ENCODE measurements around the gene DCBLD2.

DCBLD2 gene

DNA sequence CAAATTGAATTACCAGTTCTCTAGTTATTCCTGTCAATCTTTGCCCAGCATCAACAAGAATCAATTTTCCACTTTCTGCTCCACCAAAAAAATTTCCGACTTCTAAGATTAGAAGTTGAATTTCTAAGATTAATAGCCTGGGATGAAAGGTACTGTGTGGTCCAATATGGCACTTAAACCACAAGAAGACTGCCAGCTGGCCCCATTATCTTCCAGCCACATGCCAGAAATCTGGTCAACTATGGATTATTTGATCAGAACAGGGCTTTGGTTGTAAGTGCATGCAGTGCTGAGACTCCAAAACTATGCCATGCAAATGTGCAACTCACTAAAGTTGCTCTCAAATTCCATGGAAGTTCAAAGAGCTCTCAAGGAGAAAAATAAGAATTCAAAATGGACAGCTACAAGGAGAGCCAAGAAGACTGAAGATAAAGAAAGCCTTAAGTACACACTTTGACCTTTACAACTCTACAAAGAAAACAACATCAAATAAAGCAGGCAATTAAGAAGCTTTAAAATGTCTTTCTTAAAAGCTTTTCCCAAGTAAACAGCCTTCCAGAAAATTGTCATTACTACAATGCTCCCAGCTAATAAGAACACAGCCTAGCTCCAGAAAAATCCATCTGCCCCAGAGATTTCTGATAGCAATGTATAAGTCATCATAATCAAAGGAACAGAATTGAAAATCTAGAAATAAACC is 74.1 kb downstream of the DCBLD2 start:
- DNase-seq = no peak

DNA sequence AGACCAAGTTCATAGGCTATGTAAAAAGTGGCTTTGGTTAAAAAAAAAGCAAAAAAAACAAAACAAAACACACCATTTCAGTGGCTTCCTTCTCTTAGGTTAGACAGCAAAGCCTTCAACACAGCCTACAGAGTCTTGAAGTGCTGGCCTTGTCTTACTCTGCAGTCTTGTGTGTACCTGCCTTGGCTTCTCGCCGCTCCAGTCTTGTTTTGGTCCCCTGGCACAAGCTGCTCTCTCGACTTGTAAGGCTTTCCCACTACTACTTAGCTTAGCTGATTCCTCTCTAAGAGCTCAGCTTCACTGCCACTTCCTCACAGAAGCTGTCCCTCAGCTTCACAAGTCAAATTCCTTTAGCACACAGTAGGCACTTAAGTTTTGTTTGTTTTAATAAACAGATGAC is 75.4 kb downstream of the DCBLD2 start:
- DNase-seq = no peak

DNA sequence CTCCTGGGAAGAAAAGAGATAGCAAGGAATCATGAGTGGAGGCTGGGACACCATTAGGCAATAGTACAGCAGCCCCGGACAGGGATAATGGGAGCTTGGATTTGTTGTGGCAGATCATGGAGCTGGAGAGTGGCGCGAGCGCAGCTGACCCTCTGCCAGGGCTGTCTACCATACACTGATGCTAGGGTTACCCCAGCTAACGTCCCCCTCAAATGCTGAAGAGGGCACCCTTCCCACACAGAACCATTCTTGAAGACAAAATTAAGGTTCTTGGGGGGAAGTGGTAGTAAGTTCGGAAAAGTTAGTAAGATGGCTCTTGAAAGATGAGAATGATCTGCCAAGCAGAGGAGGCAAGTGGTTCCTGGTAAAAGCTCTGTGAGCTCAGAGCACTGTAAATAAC is 77.2 kb downstream of the DCBLD2 start:
- DNase-seq = no peak

DNA sequence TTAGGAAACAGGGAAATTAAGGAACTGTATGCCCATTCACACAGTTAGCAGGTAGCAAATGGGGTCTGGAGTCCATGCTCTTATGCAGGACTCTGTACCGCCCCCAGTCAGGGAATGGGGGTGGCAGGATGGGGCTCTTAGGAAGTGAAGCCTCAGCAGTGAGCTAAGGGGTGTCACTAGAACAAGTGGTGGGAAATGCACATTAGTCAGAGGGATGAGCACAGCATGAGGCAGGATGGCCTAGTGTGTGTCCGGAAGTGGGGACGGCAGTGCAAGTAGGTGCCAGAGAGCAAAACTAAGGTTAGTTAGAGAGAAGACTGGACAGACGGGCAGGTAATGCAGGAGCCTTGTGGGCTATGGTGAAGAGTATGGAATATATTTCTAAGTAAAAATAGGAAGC is 77.7 kb downstream of the DCBLD2 start:
- no peak for DNase-seq

DNA sequence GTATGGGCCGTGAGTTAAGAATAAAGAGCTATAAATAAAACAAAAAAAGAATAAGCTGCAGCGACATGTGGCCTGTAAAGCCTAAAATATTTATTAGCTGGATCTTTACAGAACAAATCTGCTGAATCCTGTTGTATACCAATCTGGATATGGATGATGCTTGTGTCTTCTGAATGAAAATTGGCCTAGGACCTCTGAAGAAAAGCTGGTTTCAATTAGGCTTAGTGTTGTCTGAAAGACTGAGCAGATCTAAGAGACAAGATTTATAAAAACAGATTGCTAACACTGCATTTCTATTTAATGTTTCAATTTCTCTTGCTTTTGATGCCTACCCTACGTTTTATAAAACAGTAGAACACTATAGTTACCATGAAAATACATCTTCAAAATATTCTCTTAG is 80.4 kb downstream of the DCBLD2 start:
- DNase-seq = no peak

DNA sequence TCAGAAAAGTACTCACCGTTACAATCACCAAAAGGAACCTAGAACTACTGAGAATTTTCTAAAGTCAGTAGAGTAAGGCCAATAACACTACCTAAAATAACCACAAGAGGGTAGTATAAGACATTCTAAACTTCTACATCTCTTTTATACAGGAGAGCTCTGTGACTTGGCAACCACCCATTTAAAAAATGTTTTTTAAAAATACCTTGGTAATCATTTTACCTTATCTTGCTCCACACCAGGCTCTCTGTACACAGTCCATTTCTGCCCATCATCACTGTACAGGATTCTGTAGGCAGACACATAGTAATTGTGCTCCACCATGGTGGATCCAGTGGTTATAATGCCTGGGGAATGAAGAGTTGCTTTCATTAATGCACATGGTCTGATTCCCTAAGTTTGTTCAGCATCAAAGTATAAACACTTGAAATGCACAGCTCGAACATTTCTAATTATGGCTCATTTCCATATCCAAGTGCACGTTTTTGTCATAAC is 83.9 kb downstream of the DCBLD2 start:
- DNase-seq = no peak

DNA sequence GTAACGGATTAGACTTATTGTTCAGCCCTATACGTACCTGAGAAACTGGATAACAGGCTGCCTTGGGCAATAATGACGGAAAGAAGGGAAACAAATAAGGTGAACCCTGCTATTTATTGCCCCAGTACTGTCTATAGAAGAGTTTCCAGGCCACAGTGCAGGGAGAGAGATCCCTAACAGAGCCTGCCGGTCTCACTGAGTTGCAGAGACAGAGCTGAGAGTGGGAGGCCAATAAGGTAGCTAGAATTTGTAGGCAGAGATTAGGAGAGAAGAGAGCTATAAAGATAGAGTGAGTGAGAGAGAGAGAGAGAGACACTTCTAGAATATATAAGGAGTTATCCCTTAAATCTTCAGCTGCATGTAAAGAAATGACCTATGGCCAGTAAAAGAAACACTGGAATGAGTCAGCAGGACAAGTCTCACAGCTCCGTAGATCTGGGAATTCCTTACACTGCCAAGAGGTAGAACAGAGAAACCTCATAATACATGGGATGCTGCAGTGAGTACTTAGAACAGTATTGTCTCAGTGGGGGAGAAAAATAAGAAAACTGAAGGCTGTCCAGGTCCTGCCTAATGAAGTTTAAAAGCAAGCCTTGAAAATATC is 86.6 kb downstream of the DCBLD2 start:
- DNase-seq = no peak

DNA sequence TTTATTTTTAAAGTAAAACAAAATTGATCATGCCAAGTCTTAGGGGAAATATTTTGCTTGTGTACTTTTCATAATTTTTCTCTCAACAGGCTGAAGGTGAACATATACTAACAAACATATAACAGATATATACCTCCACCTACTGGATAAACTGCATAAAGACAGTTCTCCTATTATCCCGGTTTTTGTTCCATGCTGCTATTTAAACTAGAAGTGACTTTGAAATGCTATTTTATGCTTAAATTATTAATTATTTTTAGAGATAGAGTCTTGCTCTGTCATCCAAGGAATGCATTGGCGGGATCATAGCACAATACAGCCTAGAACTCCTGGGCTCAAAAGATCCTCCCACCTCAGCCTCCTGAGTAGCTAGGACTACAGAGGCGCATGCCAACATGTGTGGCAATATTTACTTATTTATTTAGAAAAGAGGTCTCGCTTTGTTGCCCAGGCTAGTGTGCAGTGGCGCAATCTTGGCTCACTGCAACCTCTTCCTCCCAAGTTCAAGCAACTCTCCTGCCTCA is 88.6 kb downstream of the DCBLD2 start:
- no peak for DNase-seq

DNA sequence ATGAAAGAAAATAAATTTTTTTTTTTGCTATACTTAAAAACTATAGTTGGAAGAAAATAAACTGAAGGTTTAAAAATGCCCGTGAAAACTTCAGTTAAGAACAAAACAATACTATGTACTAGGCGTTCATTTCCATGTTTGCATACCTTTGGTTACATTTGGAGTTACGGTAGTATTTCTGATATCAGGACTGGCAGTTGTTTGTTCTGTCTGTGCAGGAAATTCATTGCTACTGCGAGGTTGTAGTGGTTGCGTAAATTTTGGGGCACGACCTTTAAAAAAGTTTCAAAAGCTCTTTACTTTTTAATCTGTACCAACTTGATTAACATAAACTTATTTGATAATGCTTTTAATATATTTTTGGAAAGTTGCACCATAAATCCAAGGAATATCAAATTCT is 90.4 kb downstream of the DCBLD2 start:
- DNase-seq = no peak

DNA sequence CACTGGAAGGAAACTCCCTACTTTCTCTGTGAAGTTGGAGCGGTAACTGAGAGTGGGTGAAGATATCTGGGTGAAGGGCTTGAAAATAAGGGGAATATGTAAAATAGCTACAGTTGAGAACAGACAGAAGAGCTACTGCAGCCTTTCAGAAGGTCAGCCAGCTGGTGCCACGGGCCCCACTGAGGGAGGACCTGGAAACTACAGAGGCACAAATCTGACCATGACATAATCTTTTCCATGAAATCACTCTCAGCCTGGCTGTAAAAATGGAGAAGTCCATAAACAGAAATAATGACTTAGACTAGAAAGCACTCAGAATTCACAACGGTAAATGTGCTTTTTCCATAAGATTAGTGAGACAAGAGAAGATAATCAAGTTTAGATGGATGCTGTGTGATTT is 91.9 kb downstream of the DCBLD2 start:
- no peak for DNase-seq

DNA sequence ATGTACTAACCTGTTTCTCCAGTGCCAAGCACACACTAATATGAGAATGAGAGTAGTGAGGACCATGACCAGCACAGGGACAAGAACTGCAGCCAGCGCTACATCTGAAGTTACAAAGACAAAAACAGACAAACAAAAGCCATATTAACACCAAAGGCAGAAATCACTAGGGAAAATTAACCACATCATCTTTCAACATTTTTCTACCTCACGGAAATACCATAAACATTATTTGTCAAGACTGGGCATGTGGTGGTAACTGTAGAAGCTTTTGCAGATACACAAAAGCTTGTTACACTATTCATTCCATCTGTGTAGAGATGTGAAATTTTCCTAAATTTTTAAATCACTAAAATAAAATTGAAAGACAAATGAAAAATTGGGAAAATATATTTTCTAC is 93.4 kb downstream of the DCBLD2 start:
- DNase-seq = no peak

DNA sequence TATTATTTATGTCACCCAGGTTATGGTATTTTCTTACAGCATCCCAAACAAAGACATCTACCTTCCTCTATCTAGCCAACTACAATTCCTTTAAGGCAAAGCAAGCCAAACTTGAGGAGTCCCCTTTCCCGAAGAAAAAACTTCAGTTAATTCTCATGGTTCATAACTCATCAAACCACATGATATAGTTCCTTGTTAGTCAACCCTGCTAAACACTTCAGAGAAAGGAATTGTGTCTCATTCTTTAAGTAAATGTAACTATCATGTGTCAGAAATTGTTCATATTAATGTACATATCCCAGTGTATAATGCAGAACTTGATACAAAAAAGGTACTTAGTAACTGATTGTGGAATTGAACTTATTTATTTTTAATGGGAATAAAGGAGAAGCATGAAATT is 93.9 kb downstream of the DCBLD2 start:
- no peak for DNase-seq

DNA sequence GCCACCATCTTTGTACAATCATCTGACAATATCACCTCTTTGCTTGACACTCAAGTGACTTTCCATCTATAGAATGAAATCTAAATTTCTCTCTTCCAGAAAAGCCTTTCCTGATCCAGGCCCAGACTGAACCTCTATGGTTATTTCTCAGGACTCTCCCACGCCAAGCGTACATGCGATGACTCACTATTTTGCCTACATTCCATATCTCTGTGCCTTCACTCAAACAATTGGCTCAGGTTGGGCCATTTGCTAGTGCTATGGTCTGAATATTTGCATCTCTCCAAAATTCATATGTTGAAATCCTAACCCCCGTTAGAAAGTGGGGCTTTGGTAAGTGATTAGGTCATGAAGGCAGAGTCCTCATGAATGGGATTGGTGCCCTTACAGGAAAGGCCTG is 94.5 kb downstream of the DCBLD2 start:
- DNase-seq = no peak

DNA sequence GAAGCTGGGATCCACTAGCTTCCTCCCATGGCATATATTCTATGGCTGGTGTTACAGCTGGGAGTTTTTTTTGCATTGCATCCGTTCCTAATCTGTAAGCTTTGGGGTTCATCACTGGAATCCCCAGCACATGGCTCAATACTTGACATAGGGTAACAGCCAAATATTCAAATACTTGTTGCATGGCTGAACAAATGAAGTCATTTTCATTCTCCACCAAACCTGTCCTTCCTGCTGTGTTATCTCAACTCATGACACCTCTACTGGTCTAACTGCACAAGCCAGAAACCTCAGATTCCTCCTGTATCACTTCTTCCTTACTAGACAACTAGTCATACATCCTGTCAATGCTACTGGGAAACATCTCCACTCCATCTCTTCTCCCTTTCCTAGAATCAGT is 95.0 kb downstream of the DCBLD2 start:
- DNase-seq = no peak

DNA sequence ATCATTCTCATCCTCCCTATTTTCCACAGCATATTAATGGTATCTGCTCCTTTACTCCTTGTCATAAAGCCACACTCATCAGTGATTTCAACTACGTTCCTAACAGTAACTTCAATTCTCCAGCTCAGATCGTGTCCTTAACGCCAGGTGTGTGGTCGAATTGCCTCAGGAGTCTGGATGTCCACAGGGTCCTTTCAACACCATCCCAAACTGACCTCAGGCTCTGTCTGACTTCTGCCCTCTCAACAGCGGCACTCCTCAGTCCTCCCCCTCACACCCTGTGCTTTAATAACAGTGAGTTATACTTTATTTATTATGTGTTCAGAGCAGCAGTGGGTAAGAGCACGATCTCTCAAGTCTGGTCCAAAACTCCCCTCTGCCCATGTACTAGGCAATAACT is 95.9 kb downstream of the DCBLD2 start:
- no peak for DNase-seq

DNA sequence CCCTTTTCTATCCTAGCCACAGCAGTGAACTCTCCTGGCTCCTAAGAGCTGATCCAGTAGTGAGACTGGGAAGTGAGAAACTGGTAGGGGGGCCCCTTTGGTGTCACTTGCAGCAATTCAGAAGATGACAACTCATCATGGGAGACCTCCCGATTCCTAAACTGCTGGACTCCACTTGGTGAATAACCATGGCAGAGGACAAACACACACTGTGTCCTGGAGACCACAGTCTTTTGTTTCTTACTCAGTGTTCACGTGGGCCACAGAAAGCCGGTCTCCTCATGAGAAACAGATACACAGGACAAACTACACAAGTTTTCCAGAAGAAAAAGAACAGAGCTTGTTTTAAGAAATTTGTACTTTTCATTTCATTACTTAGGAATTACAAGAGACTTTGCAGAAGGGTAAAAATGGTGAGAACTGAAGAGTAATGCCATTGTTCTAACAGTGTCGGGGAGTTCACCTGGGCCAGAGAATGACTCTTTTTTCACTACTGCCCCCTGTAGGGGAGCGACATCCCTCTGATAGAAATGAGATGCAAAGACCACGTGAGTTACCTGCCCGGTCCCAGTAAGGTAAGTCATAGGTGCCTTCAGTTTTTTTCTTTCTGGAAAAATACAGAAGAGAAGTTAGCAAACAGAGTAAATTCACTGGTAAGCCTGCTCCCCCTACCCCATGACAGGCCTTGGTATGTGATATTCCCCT is 100.3 kb downstream of the DCBLD2 start:
- no peak for DNase-seq

DNA sequence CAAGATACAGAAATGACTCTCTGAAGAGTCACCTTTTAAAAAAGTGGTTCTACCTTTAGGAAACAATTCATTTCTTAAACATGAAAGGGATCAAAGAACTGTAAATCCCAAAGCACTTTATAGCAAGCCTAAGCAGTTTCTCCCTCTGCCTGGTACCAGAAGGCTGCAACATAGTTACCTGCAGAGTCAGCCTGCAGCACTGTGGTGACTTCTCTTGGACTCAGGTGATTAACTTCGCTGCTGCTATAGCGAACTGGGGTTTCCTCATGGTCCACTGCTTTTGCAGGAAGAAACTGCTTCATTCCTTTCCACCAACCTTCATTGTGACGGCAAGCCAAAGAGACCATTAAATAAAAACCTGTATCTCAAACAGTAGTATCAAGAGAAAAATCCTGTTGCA is 101.1 kb downstream of the DCBLD2 start:
- DNase-seq = no peak

DNA sequence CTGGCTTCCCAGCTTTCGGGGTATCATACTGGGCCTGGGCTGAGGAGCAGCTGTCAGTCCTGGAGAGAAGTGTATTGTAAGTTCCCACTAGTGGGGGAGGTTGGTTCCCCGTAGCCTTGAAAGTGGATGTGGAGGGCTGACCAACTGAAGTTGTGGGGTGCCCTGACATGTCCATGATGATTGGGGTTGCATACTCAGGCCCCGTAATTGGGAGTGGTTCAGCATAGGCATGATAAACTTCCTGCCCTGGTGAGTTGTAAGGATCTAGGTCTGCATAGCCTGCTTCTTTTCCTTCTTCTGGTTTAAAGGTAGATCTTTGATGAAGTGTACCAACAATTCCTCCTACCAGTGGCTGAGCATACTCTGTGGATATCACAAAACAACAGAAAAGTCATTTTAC is 102.0 kb downstream of the DCBLD2 start:
- DNase-seq = no peak

DNA sequence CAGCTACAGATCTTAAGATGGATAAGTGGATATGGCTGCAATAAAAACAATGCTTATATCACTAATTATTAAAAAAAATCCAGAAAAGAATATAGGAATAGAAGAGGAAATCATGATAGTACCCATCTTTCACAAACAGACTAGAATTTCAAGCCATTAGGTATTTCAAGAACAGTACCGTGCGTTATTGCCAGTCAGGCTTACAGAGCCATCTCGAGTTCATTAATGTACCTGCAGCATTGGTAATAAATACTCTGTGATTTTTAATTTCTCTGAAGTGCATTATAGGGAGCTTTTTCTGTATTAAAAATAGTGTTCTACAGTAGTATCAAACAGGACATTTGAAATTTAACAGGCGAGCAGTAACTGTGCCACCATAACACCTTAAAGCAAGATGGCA is 102.7 kb downstream of the DCBLD2 start:
- DNase-seq = no peak

DNA sequence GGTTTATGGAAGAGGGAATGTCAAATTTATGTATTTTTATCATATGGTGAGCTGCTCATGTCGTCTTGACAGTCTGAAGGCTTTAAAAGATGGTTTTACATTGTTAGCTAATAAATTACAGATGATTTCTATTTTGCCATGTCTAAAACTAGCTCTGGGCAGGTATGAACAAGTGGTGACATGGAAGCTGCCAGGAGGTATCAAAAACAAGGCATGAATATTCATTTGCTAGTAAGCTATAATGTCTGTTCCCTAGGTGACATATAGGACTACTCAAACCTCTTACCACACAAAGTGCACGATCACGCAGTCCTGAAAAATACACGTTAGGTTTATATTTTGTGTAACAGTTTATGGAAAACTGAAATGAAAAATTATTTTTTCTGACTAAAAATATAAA is 103.6 kb downstream of the DCBLD2 start:
- no peak for DNase-seq

DNA sequence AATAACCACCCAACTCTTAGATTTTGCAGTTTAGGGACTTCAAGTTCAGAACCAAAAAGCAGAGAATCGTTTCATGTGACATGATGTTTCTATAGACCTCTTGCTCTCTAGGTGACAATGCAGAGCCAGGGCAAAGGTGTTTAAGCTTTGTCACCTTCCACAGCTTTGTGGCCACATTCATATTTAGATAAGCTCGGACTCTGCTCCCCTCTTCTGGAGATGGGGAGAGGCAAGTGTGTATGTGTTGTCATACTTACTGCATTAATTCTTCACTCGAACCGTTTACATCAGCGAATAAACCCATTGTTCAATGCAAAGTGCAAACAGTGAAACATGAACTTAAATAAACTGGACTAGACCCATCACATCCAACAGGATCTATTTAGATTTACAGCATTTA is 105.2 kb downstream of the DCBLD2 start:
- no peak for DNase-seq

DNA sequence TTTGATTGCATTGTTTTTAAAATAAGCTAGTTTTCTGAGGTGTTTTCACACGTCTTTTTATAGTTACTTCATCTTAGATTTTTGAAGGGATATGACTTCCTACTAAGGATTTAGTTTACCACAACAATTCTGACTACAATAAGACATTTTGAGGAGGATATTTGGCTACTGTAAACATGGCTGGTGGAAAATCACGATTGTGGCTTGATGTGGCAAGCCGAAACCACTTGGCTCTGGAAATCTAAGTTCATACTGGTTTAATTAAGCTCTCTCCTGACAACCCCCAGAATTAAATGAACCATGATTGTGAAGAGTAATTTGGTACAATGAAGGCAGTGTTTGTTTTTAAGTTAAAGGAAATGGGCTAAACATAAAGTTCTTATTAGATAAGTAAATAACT is 107.5 kb downstream of the DCBLD2 start:
- no peak for DNase-seq

DNA sequence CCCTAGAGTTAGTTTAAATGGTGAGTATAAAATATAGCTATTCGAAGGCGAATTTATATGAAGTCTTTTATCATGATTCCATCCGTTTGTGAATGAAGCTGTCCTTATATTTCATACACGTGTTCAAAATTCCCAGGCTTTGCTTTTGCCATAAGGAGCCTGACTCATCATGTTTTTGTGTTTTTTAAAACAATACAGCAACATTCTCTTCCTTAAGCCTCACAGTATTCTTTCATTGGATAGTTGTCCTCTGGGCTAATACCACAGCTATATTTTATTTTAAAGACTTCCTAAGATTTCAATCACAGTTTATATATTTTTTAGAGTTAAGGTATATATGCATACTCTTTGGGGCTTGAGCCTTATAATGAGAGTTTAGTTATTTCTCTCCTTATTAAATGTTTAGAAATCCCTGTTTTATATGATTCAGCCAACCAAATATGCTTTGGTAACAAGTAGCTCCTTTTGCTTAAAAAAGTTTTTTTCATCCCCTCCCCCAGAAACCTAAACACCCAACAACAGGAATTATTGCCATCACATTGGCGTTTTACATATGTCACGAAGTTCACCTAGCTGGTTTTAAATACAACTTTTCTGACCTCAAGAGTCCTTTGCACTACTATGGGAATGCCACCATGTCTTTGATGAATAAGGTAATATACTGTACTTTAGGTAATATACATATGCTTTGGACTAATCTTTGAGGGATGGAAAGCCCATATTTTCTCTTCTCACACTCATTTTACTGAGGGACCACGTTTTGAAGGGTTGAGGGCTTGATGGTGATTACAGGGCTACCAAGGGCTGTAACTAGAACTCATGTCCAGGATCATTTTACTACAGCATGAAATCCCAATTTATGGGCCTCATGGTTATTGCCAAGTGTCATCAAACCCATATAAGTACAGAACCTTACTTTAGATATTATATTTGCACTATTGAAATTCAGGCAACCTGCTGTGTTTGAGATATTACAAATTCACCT is 109.9 kb downstream of the DCBLD2 start:
- DNase-seq = no peak

All from stimulated activated CD4-positive, alpha-beta T cell treated with anti-CD3 and anti-CD28 coated beads, Interleukin-12 subunit alpha, Interleukin-12 subunit beta, amount 100 ng/mL, for 4 hours (primary cell).